Colonic mucosa (tissue), 4 donors: ENCODE measurements around the gene MEIG1. TPM values are rescaled to one million over a fixed set of nuclear protein-coding genes. Genes with fewer than 3 reads are reported as not detected.
"Not testable (repeated sequence)": the region's sequence is repeated elsewhere in the genome, so short reads cannot be mapped to it uniquely, and the experiment has no call there.

Experiments
- DNase-seq: peaks from one replicate; pipeline ENCODE4 v3.0.0-alpha.2; 2020
- H3K27ac ChIP-seq: fragments of 200-600 bp; one replicate; pipeline ENCODE4 v1.8.0; 2021
- H3K27me3 ChIP-seq: fragments of 200-600 bp; one replicate; pipeline ENCODE4 v1.8.0; 2021
- H3K36me3 ChIP-seq: fragments of 200-600 bp; one replicate; pipeline ENCODE4 v1.8.0; 2021
- H3K4me1 ChIP-seq: fragments of 200-600 bp; one replicate; pipeline ENCODE4 v1.8.0; 2021; ENCODE audit warnings: mild to moderate bottlenecking
- H3K4me3 ChIP-seq: fragments of 200-600 bp; one replicate; pipeline ENCODE4 v1.8.0; 2021
- H3K9ac ChIP-seq, 2 donors: one replicate each; pipeline ENCODE4 v1.7.0; 2013; ENCODE audit warnings: control low read depth in 2 of 2, low read depth in 2 of 2, low read length in 2 of 2
- H3K9me3 ChIP-seq: fragments of 200-600 bp; one replicate; pipeline ENCODE4 v1.8.0; 2021
- CTCF ChIP-seq: fragments of 200-600 bp; IDR thresholded peaks from one replicate; pipeline ENCODE4 v1.8.0; 2022; ENCODE audit warnings: antibody characterized with exemption, mild to moderate bottlenecking
- intact Hi-C: fragments of 100-400 bp; cut with DNase I; formaldehyde crosslinking; loops from one replicate; pipeline ENCODE4 v1.14.1; 2022
- total RNA-seq, 2 donors: library from RNA; stranded (reverse); fragmentation: NEBNext Ultra II Directional in 1 of 2; extraction: Animal tissue kit (Norgen Biotek cat#: 25700) in 1 of 2; gene quantifications; one replicate each; pipeline ENCODE4 v1.2.1, GENCODE V29; 2021
- donor health status: healthy.
- donor health status: DM: no; HTN: no; CAD: no.
- donor health status: DM: no; HTN: no; CAD: no.

MEIG1 gene
- total RNA-seq, 2 donors from 2014 or later: 0.58 TPM; not detected in 1

- Histone ChIP-seq H3K4me3 (no peak overlapping the region), H3K36me3 (no peaks in the 10 kb centered on the region), H3K9me3 (no peaks in the 10 kb centered on the region), H3K27ac (no peak overlapping the region), H3K9ac (no peak overlapping the region), H3K27me3 (no peaks in the 10 kb centered on the region), H3K4me1 (no peaks in the 10 kb centered on the region)
- intact Hi-C loops: no loop called here
- TF ChIP-seq CTCF: no peak
- no peak for DNase-seq
Measured at GRCh38 chr10:15015451-15015850, 56.3 kb downstream of the MEIG1 start.

GRCh38 chr10:15020966-15021365, 61.8 kb downstream of the MEIG1 start:
- H3K27ac ChIP-seq, H3K9ac ChIP-seq, intact Hi-C loops, H3K4me3 ChIP-seq, H3K4me1 ChIP-seq, H3K27me3 ChIP-seq, H3K9me3 ChIP-seq, H3K36me3 ChIP-seq, DNase-seq: not testable (repeated sequence)

Other genes with a start within 250 kb of the MEIG1 start
- gene FAM107B, start 184.5 kb upstream of the MEIG1 start, total RNA-seq: 10 to 100 TPM; 36.3 to 71.5 TPM
- gene CDNF, start 121.4 kb upstream of the MEIG1 start, total RNA-seq: 1 to 10 TPM in 1 of 2 donors, under 1 TPM in 1; 0.82 to 1.4 TPM
- 10 to 100 TPM; 18.1 to 20.2 TPM for gene HSPA14, start 121.1 kb upstream of the MEIG1 start, total RNA-seq
- gene MSANTD7, start 121.1 kb upstream of the MEIG1 start, total RNA-seq: 10 to 100 TPM; 12.2 to 14.6 TPM
- gene SUV39H2, start 80.5 kb upstream of the MEIG1 start, total RNA-seq: 10 to 100 TPM in 1 of 2 donors, 1 to 10 TPM in 1; 6.1 to 20.2 TPM
- gene DCLRE1C, start 5.3 kb upstream of the MEIG1 start, total RNA-seq: 10 to 100 TPM; 11.0 to 19.0 TPM
- not detected for gene OLAH, start 84.6 kb downstream of the MEIG1 start, total RNA-seq
- under 1 TPM; 0.44 to 0.98 TPM for gene ACBD7, start 129.4 kb downstream of the MEIG1 start, total RNA-seq
- gene RPP38, start 138.0 kb downstream of the MEIG1 start, total RNA-seq: 10 to 100 TPM; 17.1 to 17.8 TPM
- gene NMT2, start 209.3 kb downstream of the MEIG1 start, total RNA-seq: 10 to 100 TPM; 12.4 to 14.4 TPM